Mesodermal cell (in vitro differentiated cells): ENCODE data around the gene NEUROG3.
A peak's percentile ranks its signal among the peaks of the same experiment; 100 is the strongest.

Source experiments
- H3K27ac ChIP-seq: 2 replicates; pipeline ENCODE4 v1.7.0; 2013; ENCODE audit warnings: mild to moderate bottlenecking, low read depth, low read length, moderate library complexity; ENCODE audit not compliant: severe bottlenecking
- H3K36me3 ChIP-seq: 2 replicates; pipeline ENCODE4 v1.7.1; 2013; ENCODE audit warnings: mild to moderate bottlenecking, low read length, moderate library complexity; ENCODE audit not compliant: control insufficient read depth, insufficient read depth
- H3K4me1 ChIP-seq: one replicate; pipeline ENCODE4 v1.7.1; 2013; ENCODE audit warnings: mild to moderate bottlenecking, low read length; ENCODE audit not compliant: insufficient read depth, control insufficient read depth, poor library complexity, severe bottlenecking
- H3K4me3 ChIP-seq: 2 replicates; pipeline ENCODE4 v1.7.0; 2013; ENCODE audit warnings: low read length, control low read depth, mild to moderate bottlenecking; ENCODE audit not compliant: insufficient read depth, poor library complexity, severe bottlenecking; ENCODE audit errors: extremely low read depth
- H3K9me3 ChIP-seq: 2 replicates; pipeline ENCODE4 v1.7.1; 2013; ENCODE audit warnings: mild to moderate bottlenecking, low read length, moderate library complexity; ENCODE audit not compliant: control insufficient read depth
- WGBS, 2 experiments: methylation state at CpG; one replicate each; pipeline ENCODE4 v1.1.5; 2013; ENCODE audit warnings: missing lambda C conversion rate in 2 of 2; ENCODE audit not compliant: insufficient coverage in 2 of 2; 5-methylcytosine and 5-hydroxymethylcytosine counted together

The NEUROG3 gene

GRCh38 chr10:69583106-69583505 lies 9.9 kb upstream of the NEUROG3 start:
- Histone ChIP-seq H3K36me3 (no peaks in the 10 kb centered on the region), H3K4me1 (no peaks in the 10 kb centered on the region), H3K27ac (no peak overlapping the region), H3K4me3 (no peak overlapping the region), H3K9me3 (no peaks in the 10 kb centered on the region)
- WGBS, 2 experiments, result 60 to 88% methylated on average over 1 of the region's 2 CpGs

- H3K36me3 ChIP-seq, result no peaks in the 10 kb centered on the region
- H3K4me3 ChIP-seq, result no peak overlapping the region
- whole genome bisulfite sequencing, 2 experiments, result 60 to 72% methylated on average over 3 to 4 of the region's 5 CpGs
- H3K4me1 ChIP-seq, result no peaks in the 10 kb centered on the region
- H3K27ac ChIP-seq, result no peak overlapping the region
- H3K9me3 ChIP-seq, result no peaks in the 10 kb centered on the region
Measured at GRCh38 chr10:69580435-69580834, 7.2 kb upstream of the NEUROG3 start.

GRCh38 chr10:69579464-69580060 lies 6.3 kb upstream of the NEUROG3 start:
- 33 to 41% methylated on average over 1 to 3 of the region's 8 CpGs for WGBS, 2 experiments
- no peaks in the 10 kb centered on the region for H3K36me3 ChIP-seq
- H3K4me3 ChIP-seq, result no peak overlapping the region
- no peak overlapping the region for H3K27ac ChIP-seq
- no peaks in the 10 kb centered on the region for H3K9me3 ChIP-seq
- peaks cover 2% of the 10 kb centered on the region for H3K4me1 ChIP-seq

GRCh38 chr10:69578508-69578991 lies 5.3 kb upstream of the NEUROG3 start:
- Histone ChIP-seq H3K36me3 (no peaks in the 10 kb centered on the region), H3K4me3 (no peak overlapping the region)

GRCh38 chr10:69577268-69578232 lies 4.3 kb upstream of the NEUROG3 start:
- H3K4me3 ChIP-seq, result no peak overlapping the region
- H3K4me1 ChIP-seq, result peaks cover 4% of the 10 kb centered on the region
- H3K36me3 ChIP-seq, result no peaks in the 10 kb centered on the region
- no peak overlapping the region for H3K27ac ChIP-seq
- H3K9me3 ChIP-seq, result no peaks in the 10 kb centered on the region
- WGBS, 2 experiments, result 0 to 2% methylated on average over 18 to 24 of the region's 51 CpGs

More at GRCh38 chr10:69578508-69578991, 5.3 kb upstream of the NEUROG3 start:
- H3K9me3 ChIP-seq, result no peaks in the 10 kb centered on the region
- peaks cover 2% of the 10 kb centered on the region for H3K4me1 ChIP-seq
- WGBS, 2 experiments, result 1 to 2% methylated on average over 25 to 31 of the region's 32 CpGs
- H3K27ac ChIP-seq, result no peak overlapping the region

- Histone ChIP-seq H3K9me3 (no peaks in the 10 kb centered on the region), H3K4me1 (peaks cover 12% of the 10 kb centered on the region), H3K36me3 (no peaks in the 10 kb centered on the region), H3K4me3 (no peak overlapping the region), H3K27ac (no peak overlapping the region)
- WGBS, 2 experiments, result 1 to 3% methylated on average over 9 to 24 of the region's 28 CpGs
Measured at GRCh38 chr10:69576334-69577011, 3.3 kb upstream of the NEUROG3 start.

GRCh38 chr10:69575164-69575722 lies 2.0 kb upstream of the NEUROG3 start:
- Histone ChIP-seq H3K36me3 (no peaks in the 10 kb centered on the region), H3K4me3 (no peak overlapping the region), H3K4me1 (peaks cover 12% of the 10 kb centered on the region), H3K27ac (no peak overlapping the region), H3K9me3 (no peaks in the 10 kb centered on the region)
- WGBS, 2 experiments, result 0 to 13% methylated on average over 4 of the region's 5 CpGs

GRCh38 chr10:69574571-69574978 lies 1.4 kb upstream of the NEUROG3 start:
- Histone ChIP-seq H3K36me3 (no peaks in the 10 kb centered on the region), H3K27ac (no peak overlapping the region), H3K4me3 (no peak overlapping the region), H3K4me1 (peaks cover 12% of the 10 kb centered on the region), H3K9me3 (no peaks in the 10 kb centered on the region)
- 0% methylated on average over 8 to 12 of the region's 12 CpGs for WGBS, 2 experiments

GRCh38 chr10:69572159-69573055 lies 815 bp downstream of the NEUROG3 start:
- H3K36me3 ChIP-seq, result no peaks in the 10 kb centered on the region
- H3K4me1 ChIP-seq, result peaks cover 12% of the 10 kb centered on the region
- 1% methylated on average over 59 to 80 of the region's 85 CpGs for WGBS, 2 experiments

More at GRCh38 chr10:69572159-69573055, 815 bp downstream of the NEUROG3 start:
- Histone ChIP-seq H3K4me3 (peak overlapping the region; percentile 11), H3K27ac (no peak overlapping the region), H3K9me3 (no peaks in the 10 kb centered on the region)
